B cell (primary cell): ENCODE measurements around the gene RPS6KA4. TPM values are rescaled to one million over a fixed set of nuclear protein-coding genes. Genes with fewer than 3 reads are reported as not detected.

ENCODE experiments used
- ATAC-seq: fragments of 200-7000 bp; cut with Tn5 transposase; one replicate; pipeline ENCODE4 v1.10.0; 2021; ENCODE audit warnings: low read depth, mild to moderate bottlenecking, moderate number of reproducible peaks, moderate library complexity
- CTCF ChIA-PET: fragments of 350-600 bp; sonication (Branson Sonifier 250); formaldehyde crosslinking; loops from one replicate; lab custom pipeline; 2021; ENCODE audit warnings: antibody characterized with exemption, inconsistent platforms; lab: Charles Lee
- POLR2A ChIA-PET: fragments of 350-600 bp; sonication (Branson Sonifier 250); formaldehyde crosslinking; loops from one replicate; lab custom pipeline; 2021; ENCODE audit warnings: antibody characterized with exemption; lab: Charles Lee
- DNase-seq: peaks from one replicate; pipeline ENCODE4 v3.0.0; 2013
- H2AFZ ChIP-seq: 2 replicates; pipeline ENCODE4 v1.6.1; 2012; ENCODE audit warnings: mild to moderate bottlenecking, low read depth, low read length; ENCODE audit not compliant: insufficient read depth, poor library complexity, severe bottlenecking
- H3K27ac ChIP-seq, 2 donors: 1 replicate in 1 of 2; 2 replicates in 1 of 2; pipeline ENCODE4 v1.5.1; 2012 to 2013; ENCODE audit warnings: low read length in 2 of 2, mild to moderate bottlenecking in 2 of 2, moderate library complexity in 1 of 2
- H3K27me3 ChIP-seq, 4 experiments: fragments of 200-600 bp in 1 of 4; sonication (generic) in 1 of 4; replicated peaks in 1 of 4; 1 replicate in 2 of 4; 2 replicates in 2 of 4; pipeline versions ENCODE4 v1.6.1 to v1.7.0; 2013 to 2016; ENCODE audit warnings: low read length in 3 of 4, mild to moderate bottlenecking in 2 of 4, mixed read lengths in 1 of 4, moderate library complexity in 1 of 4; ENCODE audit not compliant: insufficient read depth in 4 of 4, control insufficient read depth in 3 of 4; ENCODE audit errors: control extremely low read depth in 1 of 4
- H3K36me3 ChIP-seq, 2 experiments: replicated peaks in 1 of 2; 1 replicate in 1 of 2; 2 replicates in 1 of 2; pipeline versions ENCODE4 v1.6.1 to v1.7.1; 2013; ENCODE audit warnings: low read length in 1 of 2; ENCODE audit not compliant: insufficient read depth in 2 of 2, control insufficient read depth in 1 of 2; ENCODE audit errors: control extremely low read depth in 1 of 2, extremely low read depth in 1 of 2
- H3K4me1 ChIP-seq, 2 donors: fragments of 200-600 bp in 1 of 2; sonication (generic) in 1 of 2; 1 replicate in 1 of 2; 2 replicates in 1 of 2; pipeline versions ENCODE4 v1.5.1 to v1.6.1; 2013 to 2017; ENCODE audit warnings: low read length in 2 of 2; ENCODE audit not compliant: control insufficient read depth in 2 of 2, insufficient read depth in 2 of 2
- H3K4me2 ChIP-seq: replicated peaks from 2 replicates; pipeline ENCODE3; 2012; ENCODE audit warnings: mild to moderate bottlenecking, low read depth, low read length; ENCODE audit not compliant: poor library complexity, severe bottlenecking
- H3K4me3 ChIP-seq, 5 experiments: fragments of 200-600 bp in 1 of 5; sonication (generic) in 1 of 5; 1 replicate in 3 of 5; 2 replicates in 2 of 5; pipeline versions ENCODE4 v1.5.1 to v1.7.0; 2011 to 2016; ENCODE audit warnings: low read length in 4 of 5, mild to moderate bottlenecking in 4 of 5, low read depth in 2 of 5, control low read depth in 1 of 5, moderate library complexity in 1 of 5; ENCODE audit not compliant: insufficient read depth in 1 of 5; ENCODE audit errors: control extremely low read depth in 1 of 5, extremely low read depth in 1 of 5
- H3K79me2 ChIP-seq: fragments of 200-600 bp; sonication (generic); one replicate; pipeline ENCODE4 v1.6.0; 2016; ENCODE audit warnings: low read length; ENCODE audit not compliant: control insufficient read depth, insufficient read depth
- H3K9ac ChIP-seq: fragments of 200-600 bp; sonication (generic); 2 replicates; pipeline ENCODE4 v1.6.1; 2017; ENCODE audit warnings: mild to moderate bottlenecking, low read length, moderate library complexity
- H3K9me3 ChIP-seq, 3 donors: one replicate each; pipeline versions ENCODE4 v1.6.1 to v1.7.1; 2013; ENCODE audit warnings: low read length in 2 of 3; ENCODE audit not compliant: control insufficient read depth in 2 of 3, insufficient read depth in 1 of 3; ENCODE audit errors: control extremely low read depth in 1 of 3
- H4K20me1 ChIP-seq: 2 replicates; pipeline ENCODE4 v1.6.0; 2012; ENCODE audit warnings: mild to moderate bottlenecking, low read length; ENCODE audit not compliant: insufficient read depth, control insufficient read depth, poor library complexity, severe bottlenecking
- H3K27ac Mint-ChIP-seq: one replicate; pipeline ENCODE4 v1.8.0; 2021; ENCODE audit warnings: mixed read lengths
- H3K27me3 Mint-ChIP-seq: one replicate; pipeline ENCODE4 v1.8.0; 2021; ENCODE audit warnings: mixed read lengths
- H3K4me1 Mint-ChIP-seq: one replicate; pipeline ENCODE4 v1.8.0; 2021; ENCODE audit warnings: mixed read lengths
- H3K4me3 Mint-ChIP-seq: one replicate; pipeline ENCODE4 v1.8.0; 2021; ENCODE audit warnings: mixed read lengths
- H3K9me3 Mint-ChIP-seq: one replicate; pipeline ENCODE4 v1.8.0; 2022; ENCODE audit warnings: mixed read lengths; ENCODE audit not compliant: insufficient read depth
- CTCF ChIP-seq: fragments of 200-600 bp; IDR thresholded peaks from one replicate; pipeline ENCODE4 v1.8.0; 2022; ENCODE audit warnings: antibody characterized with exemption, mild to moderate bottlenecking
- EZH2 ChIP-seq: IDR thresholded peaks from 2 replicates; pipeline ENCODE4 v1.6.1; 2012; ENCODE audit warnings: borderline replicate concordance, low read depth, mild to moderate bottlenecking, moderate library complexity, low read length; ENCODE audit not compliant: insufficient read depth, poor library complexity, severe bottlenecking
- WGBS: methylation state at CpG from one replicate; pipeline ENCODE4 v1.1.5; 2013; ENCODE audit warnings: missing lambda C conversion rate; ENCODE audit not compliant: insufficient coverage; 5-methylcytosine and 5-hydroxymethylcytosine counted together
- intact Hi-C: fragments of 100-400 bp; cut with micrococcal nuclease; formaldehyde crosslinking; loops from one replicate; pipeline ENCODE4 v1.10.0; 2022
- polyA plus RNA-seq: library from polyadenylated mRNA; depleted of rRNA; stranded (reverse); fragments of >200 nt; gene quantifications from 2 replicates; pipeline ENCODE4 v1.2.3, GENCODE V29; 2012
- total RNA-seq, 2 donors: library from RNA; stranded (reverse); fragments of 120-200 nt in 1 of 2; gene quantifications; 1 replicate in 1 of 2; 2 replicates in 1 of 2; pipeline versions ENCODE4 v1.2.3 to v1.2.4, GENCODE V29; 2013 to 2022

The RPS6KA4 gene
- total and polyA plus RNA-seq, 2 donors (not counting 1 experiment from before 2014, with no cell fraction given) = 22.6 to 32.5 TPM

GRCh38 chr11:64352995-64353714 lies 5.8 kb upstream of the RPS6KA4 start:
- DNase-seq (no peak), ATAC-seq (no peak)
- intact Hi-C loops = no loop called here
- Histone ChIP-seq H4K20me1 (peaks cover 25% of the 10 kb centered on the region), H2AFZ (no peak overlapping the region), H3K4me3 (no peak overlapping the region), H3K36me3 (peaks cover 2 to 26% of the 10 kb centered on the region in 2 experiments), H3K9me3 (no peaks in the 10 kb centered on the region), H3K4me1 (peaks cover 5 to 23% of the 10 kb centered on the region in 2 donors), H3K79me2 (peaks cover 7% of the 10 kb centered on the region), H3K27ac (no peak overlapping the region), H3K4me2 (no peak overlapping the region), H3K27me3 (no peaks in the 10 kb centered on the region), H3K9ac (no peak overlapping the region)
- no peaks in the 10 kb centered on the region for H3K27me3 Mint-ChIP-seq
- POLR2A ChIA-PET = interaction anchor here (0.5 to 0.9 kb wide), 2 partner anchors 35 to 1737 kb away, joined by 3 to 5 read pairs; partner anchors contain the start of genes PRDX5 and TRMT112
- H3K9me3 Mint-ChIP-seq = no peaks in the 10 kb centered on the region
- CTCF ChIA-PET = interaction anchor here (1.1 to 10.2 kb wide), 7 partner anchors 8 to 1692 kb away, joined by 3 to 188 read pairs (median 11); partner anchors contain the start of genes CCDC88B, PRDX5 and TRMT112
- TF ChIP-seq EZH2 = no peak
- TF ChIP-seq CTCF = no peak
- H3K4me1 Mint-ChIP-seq = peaks cover 16% of the 10 kb centered on the region
- H3K27ac Mint-ChIP-seq = no peak overlapping the region
- H3K4me3 Mint-ChIP-seq = no peak overlapping the region
- 97% methylated on average over 34 of the region's 34 CpGs for WGBS
